Kidney epithelial cell (primary cell): ENCODE measurements around the gene MFAP2. TPM values are rescaled to one million over a fixed set of nuclear protein-coding genes. Genes with fewer than 3 reads are reported as not detected.
"Not testable (repeated sequence)": the region's sequence is repeated elsewhere in the genome, so short reads cannot be mapped to it uniquely, and the experiment has no call there.

Experiments used
- DNase-seq: peaks from one replicate; pipeline ENCODE4 v3.0.0-alpha.2; 2010; ENCODE audit warnings: low read depth
- H3K27me3 ChIP-seq: 2 replicates; pipeline ENCODE4 v1.6.0; 2011; ENCODE audit warnings: low read length; ENCODE audit not compliant: control insufficient read depth, insufficient read depth
- H3K36me3 ChIP-seq: 2 replicates; pipeline ENCODE4 v1.5.1; 2011; ENCODE audit warnings: low read length; ENCODE audit not compliant: control insufficient read depth, insufficient read depth
- H3K4me3 ChIP-seq: 2 replicates; pipeline ENCODE4 v1.5.1; 2011; ENCODE audit warnings: low read depth, mild to moderate bottlenecking, control low read depth, low read length
- CTCF ChIP-seq: IDR thresholded peaks from 2 replicates; pipeline ENCODE4 v1.5.1; 2011; ENCODE audit warnings: mild to moderate bottlenecking, moderate library complexity, low read length, control low read depth, inconsistent platforms; ENCODE audit not compliant: insufficient read depth, poor library complexity, severe bottlenecking
- total RNA-seq: library from RNA; depleted of rRNA; stranded (reverse); fragments of >200 nt; gene quantifications from 2 replicates; pipeline ENCODE4 v1.2.3, GENCODE V29; 2015

The MFAP2 gene
- total RNA-seq, 1 donor from 2014 or later: 58.2 TPM

DNA sequence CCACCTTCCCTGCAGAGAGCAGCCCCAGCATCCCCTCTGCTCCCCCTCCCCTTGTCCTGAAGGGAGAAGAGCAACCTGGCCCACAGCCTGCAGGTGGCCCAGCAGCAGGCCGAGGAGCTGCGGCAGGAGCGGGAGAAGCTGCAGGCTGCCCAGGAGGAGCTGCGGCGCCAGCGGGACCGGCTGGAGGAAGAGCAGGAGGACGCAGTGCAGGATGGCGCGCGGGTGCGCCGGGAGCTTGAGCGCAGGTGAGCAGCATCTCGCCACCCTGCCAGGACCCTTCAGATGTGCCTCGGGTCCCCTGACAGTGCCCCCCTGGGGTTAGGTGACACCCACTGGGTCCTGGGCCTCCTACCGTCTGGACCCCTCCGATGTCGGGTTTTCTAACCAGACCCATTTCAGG is 36.4 kb downstream of the MFAP2 start:
- TF ChIP-seq CTCF: no peak
- Histone ChIP-seq H3K36me3 (peaks cover 3% of the 10 kb centered on the region), H3K27me3 (no peaks in the 10 kb centered on the region), H3K4me3 (no peak overlapping the region)
- DNase-seq: no peak

- DNase-seq, H3K4me3 ChIP-seq, H3K36me3 ChIP-seq, H3K27me3 ChIP-seq: not testable (repeated sequence)
These were observed 40.8 kb downstream of the MFAP2 start for GRCh38 chr1:16939386-16940180.

DNA sequence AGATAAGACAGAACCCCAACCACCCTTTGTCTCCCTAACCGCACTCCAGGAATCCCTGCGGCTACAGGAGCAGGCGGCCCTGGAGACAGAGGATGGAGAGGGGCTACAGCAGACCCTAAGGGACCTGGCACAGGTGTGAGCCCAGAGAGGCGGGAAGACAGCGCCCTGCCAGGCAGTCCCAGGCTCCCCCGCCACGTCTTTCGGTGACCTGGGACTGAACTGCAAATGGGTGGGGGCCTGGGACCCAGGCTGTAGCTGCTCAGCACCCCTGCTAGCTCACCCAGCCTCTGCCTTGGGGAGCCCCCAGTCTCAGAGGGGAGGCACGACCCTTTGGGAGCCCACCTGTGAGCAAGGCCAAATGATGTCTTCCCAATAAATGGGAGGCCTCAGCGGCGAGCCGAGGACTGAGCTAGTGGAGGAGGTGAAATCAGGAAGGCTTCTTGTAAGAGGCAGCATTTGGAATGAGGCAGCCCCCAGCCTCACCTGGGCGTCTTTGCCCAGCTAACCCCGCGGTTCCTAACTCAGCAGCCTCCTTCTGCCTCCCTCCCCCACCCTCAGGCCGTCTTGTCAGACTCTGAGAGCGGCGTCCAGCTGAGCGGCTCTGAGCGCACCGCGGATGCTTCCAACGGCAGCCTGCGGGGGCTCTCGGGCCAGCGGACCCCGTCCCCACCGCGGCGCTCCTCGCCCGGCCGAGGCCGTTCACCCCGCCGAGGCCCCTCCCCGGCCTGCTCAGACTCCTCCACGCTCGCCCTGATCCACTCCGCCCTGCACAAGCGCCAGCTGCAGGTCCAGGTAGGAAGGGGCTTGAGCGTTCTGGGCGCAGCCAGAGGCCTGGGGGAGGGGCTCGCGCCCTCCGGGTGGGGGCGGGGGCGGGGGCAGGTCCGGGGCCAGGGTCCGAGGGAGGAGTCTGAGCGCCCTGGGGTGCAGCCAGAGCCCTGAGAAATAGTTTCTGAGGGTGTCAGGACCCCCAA is 41.8 kb downstream of the MFAP2 start:
- TF ChIP-seq CTCF: no peak
- peaks cover 3% of the 10 kb centered on the region for H3K36me3 ChIP-seq

GRCh38 chr1:16936580-16936979 is 43.8 kb downstream of the MFAP2 start:
- not testable (repeated sequence) for H3K36me3 ChIP-seq, DNase-seq, H3K27me3 ChIP-seq, H3K4me3 ChIP-seq

More for the DNA sequence above, 41.8 kb downstream of the MFAP2 start:
- Histone ChIP-seq H3K27me3 (peaks cover 3% of the 10 kb centered on the region), H3K4me3 (no peak overlapping the region)
- DNase-seq: no peak

DNA sequence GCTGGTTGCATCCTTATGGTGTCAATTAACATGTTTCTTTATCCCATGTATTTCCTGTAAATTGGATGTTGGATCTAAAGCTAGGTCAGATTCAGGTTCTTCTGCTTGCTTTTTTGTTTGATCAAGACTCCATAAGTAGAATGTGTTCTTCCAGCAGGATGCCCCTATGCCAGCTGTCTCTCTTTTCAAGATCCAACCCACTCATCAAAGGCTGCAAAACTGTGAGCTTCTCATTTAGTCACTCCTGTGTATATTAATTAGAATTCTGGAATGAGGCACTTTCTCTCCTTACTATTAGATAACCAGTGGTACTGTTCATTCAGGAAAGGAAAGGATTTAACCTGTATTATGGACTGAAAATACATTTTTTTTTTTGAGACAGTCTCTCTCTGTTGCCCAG is 46.5 kb downstream of the MFAP2 start:
- not testable (repeated sequence) for DNase-seq, H3K4me3 ChIP-seq, H3K27me3 ChIP-seq, H3K36me3 ChIP-seq

- H3K4me3 ChIP-seq, H3K36me3 ChIP-seq, H3K27me3 ChIP-seq, DNase-seq: not testable (repeated sequence)
These were observed 49.0 kb downstream of the MFAP2 start for GRCh38 chr1:16931206-16931934.

GRCh38 chr1:16929146-16930041 is 51.0 kb downstream of the MFAP2 start:
- H3K4me3 ChIP-seq, H3K27me3 ChIP-seq, H3K36me3 ChIP-seq, DNase-seq: not testable (repeated sequence)
